Right atrium auricular region (tissue), 2 donors: ENCODE data around the gene COL6A1. TPM values are rescaled to one million over a fixed set of nuclear protein-coding genes. Genes with fewer than 3 reads are reported as not detected.
A peak's percentile ranks its signal among the peaks of the same experiment; 100 is the strongest.
"Not testable (repeated sequence)": the region's sequence is repeated elsewhere in the genome, so short reads cannot be mapped to it uniquely, and the experiment has no call there.

Experiments
- DNase-seq: peaks from one replicate; pipeline ENCODE4 v3.0.0-alpha.2; 2019; ENCODE audit warnings: low spot score
- H3K27ac ChIP-seq, 2 donors: fragments of 200-600 bp; sonication (generic); 1 replicate in 1 of 2; 2 replicates in 1 of 2; pipeline ENCODE4 v1.5.1; 2016 to 2019
- H3K27me3 ChIP-seq, 2 donors: fragments of 200-600 bp; sonication (generic); one replicate each; pipeline versions ENCODE4 v1.5.1 to v1.6.0; 2017 to 2019
- H3K36me3 ChIP-seq: fragments of 200-600 bp; sonication (generic); one replicate; pipeline ENCODE4 v1.5.1; 2016
- H3K4me1 ChIP-seq, 2 donors: fragments of 200-600 bp; sonication (generic); one replicate each; pipeline versions ENCODE4 v1.5.1 to v1.6.0; 2017 to 2019
- H3K4me3 ChIP-seq, 2 donors: fragments of 200-600 bp; sonication (generic); 1 replicate in 1 of 2; 2 replicates in 1 of 2; pipeline ENCODE4 v1.5.1; 2017 to 2019; ENCODE audit warnings: mild to moderate bottlenecking in 1 of 2, moderate library complexity in 1 of 2
- H3K9me3 ChIP-seq, 2 donors: fragments of 200-600 bp; sonication (generic); one replicate each; pipeline ENCODE4 v1.5.1; 2019
- CTCF ChIP-seq, 2 donors: fragments of 200-600 bp; sonication (generic); IDR thresholded peaks; one replicate each; pipeline ENCODE4 v1.5.1; 2019; ENCODE audit warnings: antibody characterized with exemption in 2 of 2
- total RNA-seq, 2 donors: library from RNA; depleted of rRNA; stranded (reverse); fragments of >200 nt; gene quantifications; one replicate each; pipeline ENCODE4 v1.1.0, GENCODE V29; 2016

The COL6A1 gene
- total RNA-seq, 2 donors from 2014 or later, result 201 to 278 TPM

- Histone ChIP-seq H3K9me3 (no peaks in the 10 kb centered on the region), H3K4me3 (no peak overlapping the region), H3K27ac (no peak overlapping the region), H3K27me3 (no peaks in the 10 kb centered on the region), H3K4me1 (peaks cover 0 to 28% of the 10 kb centered on the region in 2 donors), H3K36me3 (no peaks in the 10 kb centered on the region)
- no peak for DNase-seq
- no peak for TF ChIP-seq CTCF (IDR thresholded peaks at IDR 0.05)
Measured at GRCh38 chr21:45948576-45949141, 32.9 kb upstream of the COL6A1 start.

DNA sequence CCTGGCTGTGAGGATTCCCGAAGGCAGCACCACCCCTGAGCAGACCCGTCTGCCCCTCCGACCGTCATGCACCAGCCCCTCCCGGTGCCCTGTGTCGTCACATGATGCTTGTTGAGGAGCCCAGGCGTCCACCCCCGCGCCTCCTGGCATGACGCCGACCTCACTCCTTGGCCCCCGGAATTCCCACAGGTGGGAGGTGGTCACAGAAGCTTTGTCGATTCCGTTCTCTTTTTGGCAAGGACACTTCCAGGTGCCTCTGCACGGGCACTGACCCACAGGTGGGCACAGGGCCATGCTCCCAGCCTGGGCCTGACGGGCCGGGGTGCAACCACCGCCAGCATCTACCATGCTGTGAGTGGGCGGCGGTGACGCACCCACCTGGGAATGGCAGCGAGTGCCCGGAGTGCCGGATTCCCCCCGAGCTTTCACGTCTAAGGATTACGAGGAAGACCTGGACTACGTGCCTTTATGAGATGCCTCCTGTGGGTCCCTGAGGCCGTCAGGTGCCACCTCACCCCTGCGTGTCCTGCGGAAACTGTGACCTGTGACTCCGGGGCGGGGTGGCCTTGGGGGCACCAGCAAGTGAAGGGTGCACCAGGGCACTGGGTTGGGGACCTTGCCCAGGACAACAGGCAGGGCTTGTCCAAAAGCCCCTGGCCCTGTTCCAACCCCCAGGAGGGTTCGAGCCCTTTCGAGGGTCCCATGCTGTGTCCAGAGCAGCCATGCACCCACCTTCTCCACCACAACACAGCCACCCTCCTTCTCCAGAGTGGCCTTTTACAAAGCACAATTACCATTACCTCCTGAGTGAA is 31.4 kb upstream of the COL6A1 start:
- Histone ChIP-seq H3K4me1 (peaks cover 0 to 37% of the 10 kb centered on the region in 2 donors), H3K36me3 (no peaks in the 10 kb centered on the region), H3K9me3 (no peaks in the 10 kb centered on the region), H3K4me3 (no peak overlapping the region), H3K27me3 (no peaks in the 10 kb centered on the region), H3K27ac (peak overlapping the region in 1 of 2 donors; percentile 64)
- TF ChIP-seq CTCF (IDR thresholded peaks at IDR 0.05), result no peak
- DNase-seq, result no peak

DNA sequence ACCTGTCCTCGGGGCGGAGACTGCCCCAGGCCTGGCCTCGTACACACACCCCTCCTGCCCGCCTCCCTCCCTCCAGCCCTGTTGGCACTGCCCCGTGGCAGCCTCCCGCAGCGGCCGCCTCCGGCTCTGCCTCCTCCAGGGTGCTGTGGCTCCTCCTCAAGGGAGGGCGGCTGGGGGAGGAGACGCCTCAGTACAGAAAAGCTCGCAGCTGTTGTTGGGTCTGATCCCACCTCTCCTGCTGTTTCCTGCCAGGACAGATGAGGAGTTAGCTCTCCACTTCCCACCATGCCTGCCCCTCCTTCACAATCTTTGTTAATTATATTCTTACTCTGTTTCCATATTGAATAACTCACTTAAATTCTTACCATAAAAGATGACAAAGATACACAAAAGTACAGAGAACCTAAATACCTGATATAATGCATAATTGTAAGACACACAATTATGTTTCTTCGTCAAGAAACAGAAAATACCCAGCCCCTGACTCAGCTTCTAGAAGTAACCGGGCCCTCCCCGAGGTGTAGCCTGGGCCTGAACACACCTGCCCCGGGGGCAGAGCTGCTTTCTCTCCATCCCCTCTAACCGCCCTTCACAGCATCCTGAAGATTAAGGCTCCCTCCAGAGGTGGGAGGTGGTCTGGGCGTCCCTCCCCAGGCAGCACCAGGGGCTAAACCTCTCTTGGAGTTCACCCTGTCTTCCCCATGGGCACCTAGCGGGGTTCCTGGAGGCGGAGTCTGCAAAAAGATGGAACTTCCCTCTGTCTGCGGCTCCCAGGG is 30.6 kb upstream of the COL6A1 start:
- no peak for TF ChIP-seq CTCF (IDR thresholded peaks at IDR 0.05)
- Histone ChIP-seq H3K9me3 (no peaks in the 10 kb centered on the region), H3K27me3 (no peaks in the 10 kb centered on the region), H3K36me3 (no peaks in the 10 kb centered on the region), H3K4me1 (peaks cover 0 to 37% of the 10 kb centered on the region in 2 donors), H3K27ac (peak overlapping the region in 1 of 2 donors; percentile 29), H3K4me3 (no peak overlapping the region)
- DNase-seq, result no peak

DNA sequence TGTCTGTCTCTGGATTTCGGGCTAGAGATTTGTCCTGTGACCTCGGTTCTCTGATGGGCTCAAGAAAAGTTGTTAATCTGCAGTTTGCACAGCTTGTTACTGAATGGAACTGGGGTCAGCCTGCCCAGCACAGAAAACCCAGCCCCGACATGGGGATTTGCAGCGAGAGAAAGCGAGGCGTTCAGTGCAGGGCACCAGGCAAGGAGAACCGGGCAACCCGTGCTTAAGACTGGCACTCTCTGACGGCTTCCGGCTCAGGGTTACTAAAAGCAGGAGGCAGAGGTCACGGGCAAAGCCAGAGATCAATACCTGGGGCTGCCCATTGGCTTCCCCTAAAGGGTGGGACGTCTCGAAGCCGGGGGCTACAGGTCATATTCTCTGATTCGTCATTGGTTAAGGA is 29.9 kb upstream of the COL6A1 start:
- H3K4me3 ChIP-seq, result no peak overlapping the region
- DNase-seq, result no peak
- H3K36me3 ChIP-seq, result no peaks in the 10 kb centered on the region
- TF ChIP-seq CTCF (IDR thresholded peaks at IDR 0.05), result no peak
- H3K27ac ChIP-seq, result peak overlapping the region in 1 of 2 donors; percentile 29
- H3K4me1 ChIP-seq, result peaks cover 0 to 37% of the 10 kb centered on the region in 2 donors
- no peaks in the 10 kb centered on the region for H3K27me3 ChIP-seq
- no peaks in the 10 kb centered on the region for H3K9me3 ChIP-seq

GRCh38 chr21:45952527-45952926 is 29.0 kb upstream of the COL6A1 start:
- peak overlapping the region; percentile 76 to 84 for H3K27ac ChIP-seq
- not testable (repeated sequence) for DNase-seq, H3K4me3 ChIP-seq, H3K36me3 ChIP-seq, H3K27me3 ChIP-seq, H3K9me3 ChIP-seq
- peaks cover 0 to 38% of the 10 kb centered on the region in 2 donors for H3K4me1 ChIP-seq

DNA sequence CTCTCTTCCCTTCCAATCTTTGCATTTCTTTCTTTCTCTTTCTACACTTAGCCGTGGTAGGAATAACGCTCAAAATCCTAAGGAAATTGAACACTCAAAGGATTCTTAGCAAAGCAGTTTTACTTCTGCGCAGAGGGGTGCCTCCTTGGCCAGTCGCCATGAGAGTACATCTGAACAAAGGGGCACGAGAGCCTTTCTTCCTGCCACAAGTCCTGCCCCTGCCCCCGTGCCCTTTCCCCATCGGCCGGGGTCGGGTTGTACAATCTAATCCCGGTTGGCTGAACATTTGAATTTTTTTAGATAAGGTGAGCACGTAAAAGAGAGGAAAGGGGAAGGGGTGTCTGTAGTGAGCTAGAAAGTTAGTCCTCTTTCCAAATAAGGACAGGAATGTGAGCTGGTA is 28.6 kb upstream of the COL6A1 start:
- no peak for TF ChIP-seq CTCF (IDR thresholded peaks at IDR 0.05)
- Histone ChIP-seq H3K36me3 (no peaks in the 10 kb centered on the region), H3K4me1 (peaks cover 0 to 43% of the 10 kb centered on the region in 2 donors), H3K27ac (peak overlapping the region; percentile 76 to 84), H3K9me3 (no peaks in the 10 kb centered on the region), H3K4me3 (no peak overlapping the region), H3K27me3 (no peaks in the 10 kb centered on the region)
- DNase-seq, result no peak
